ENCODE data around the gene SDHAF1. TPM values are rescaled to one million over a fixed set of nuclear protein-coding genes. Genes with fewer than 3 reads are reported as not detected.

The SDHAF1 gene
- total RNA-seq, 4 donors from 2014 or later: 44.0 to 52.7 (median 49.8) TPM

DNA sequence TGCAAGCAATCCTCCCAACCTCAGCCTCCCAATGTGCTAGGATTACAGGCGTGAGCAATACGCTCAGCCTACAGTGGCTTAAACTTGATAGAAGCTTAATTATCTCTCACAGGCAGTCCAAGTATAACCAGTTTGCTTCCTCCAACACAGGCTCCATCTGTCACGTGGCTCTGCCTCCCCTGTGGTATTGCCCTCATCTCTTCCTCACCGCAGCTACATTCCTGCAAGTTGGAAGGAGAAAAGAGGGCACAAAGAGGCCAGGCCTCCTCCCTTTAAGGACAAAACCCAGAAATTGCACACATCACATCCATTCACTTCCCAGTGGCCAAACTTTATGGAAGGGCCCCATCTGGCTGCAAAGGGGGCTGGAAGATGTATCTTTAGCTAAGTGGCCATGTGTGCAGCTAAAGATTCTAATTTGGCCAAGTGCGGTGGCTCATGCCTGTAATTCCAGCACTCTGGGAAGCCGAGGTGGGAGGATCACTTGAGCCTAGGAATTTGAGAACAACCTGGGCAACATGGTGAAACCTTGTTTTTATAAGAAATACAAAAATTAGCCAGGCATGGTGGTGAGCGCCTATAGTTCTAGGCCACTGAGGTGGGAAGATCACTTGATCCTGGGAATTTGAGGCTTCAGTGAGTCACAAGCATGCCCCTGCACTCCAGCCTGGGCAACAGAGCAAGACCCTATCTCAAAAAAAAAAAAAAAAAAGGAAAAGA lies 3.1 kb upstream of the SDHAF1 start:
- WGBS, 2 donors (ENCODE audit: low coverage in 1 of 2): 81% methylated on average over 6 of the region's 7 CpGs; no CpG with 5 or more reads in 1 of the 2 donors
- H3K36me3 ChIP-seq: peaks cover 0 to 3% of the 10 kb centered on the region in 2 donors
- no peaks in the 10 kb centered on the region for H3K9me3 ChIP-seq
- ATAC-seq: no peak
- no peak overlapping the region for H3K27ac ChIP-seq
- TF ChIP-seq EP300 (IDR thresholded peaks at IDR 0.05): no peak
- TF ChIP-seq POLR2A (IDR thresholded peaks at IDR 0.05): no peak
- TF ChIP-seq, protein P1, sequence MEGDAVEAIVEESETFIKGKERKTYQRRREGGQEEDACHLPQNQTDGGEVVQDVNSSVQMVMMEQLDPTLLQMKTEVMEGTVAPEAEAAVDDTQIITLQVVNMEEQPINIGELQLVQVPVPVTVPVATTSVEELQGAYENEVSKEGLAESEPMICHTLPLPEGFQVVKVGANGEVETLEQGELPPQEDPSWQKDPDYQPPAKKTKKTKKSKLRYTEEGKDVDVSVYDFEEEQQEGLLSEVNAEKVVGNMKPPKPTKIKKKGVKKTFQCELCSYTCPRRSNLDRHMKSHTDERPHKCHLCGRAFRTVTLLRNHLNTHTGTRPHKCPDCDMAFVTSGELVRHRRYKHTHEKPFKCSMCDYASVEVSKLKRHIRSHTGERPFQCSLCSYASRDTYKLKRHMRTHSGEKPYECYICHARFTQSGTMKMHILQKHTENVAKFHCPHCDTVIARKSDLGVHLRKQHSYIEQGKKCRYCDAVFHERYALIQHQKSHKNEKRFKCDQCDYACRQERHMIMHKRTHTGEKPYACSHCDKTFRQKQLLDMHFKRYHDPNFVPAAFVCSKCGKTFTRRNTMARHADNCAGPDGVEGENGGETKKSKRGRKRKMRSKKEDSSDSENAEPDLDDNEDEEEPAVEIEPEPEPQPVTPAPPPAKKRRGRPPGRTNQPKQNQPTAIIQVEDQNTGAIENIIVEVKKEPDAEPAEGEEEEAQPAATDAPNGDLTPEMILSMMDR (IDR thresholded peaks at IDR 0.05): no peak
- TF ChIP-seq POLR2AphosphoS5 (IDR thresholded peaks at IDR 0.05): no peak
- peaks cover 0 to 33% (median 22%) of the 10 kb centered on the region in 3 donors for H3K4me1 ChIP-seq
- peaks cover 32% of the 10 kb centered on the region for H3K27me3 ChIP-seq
- H3K4me3 ChIP-seq: no peak overlapping the region

DNA sequence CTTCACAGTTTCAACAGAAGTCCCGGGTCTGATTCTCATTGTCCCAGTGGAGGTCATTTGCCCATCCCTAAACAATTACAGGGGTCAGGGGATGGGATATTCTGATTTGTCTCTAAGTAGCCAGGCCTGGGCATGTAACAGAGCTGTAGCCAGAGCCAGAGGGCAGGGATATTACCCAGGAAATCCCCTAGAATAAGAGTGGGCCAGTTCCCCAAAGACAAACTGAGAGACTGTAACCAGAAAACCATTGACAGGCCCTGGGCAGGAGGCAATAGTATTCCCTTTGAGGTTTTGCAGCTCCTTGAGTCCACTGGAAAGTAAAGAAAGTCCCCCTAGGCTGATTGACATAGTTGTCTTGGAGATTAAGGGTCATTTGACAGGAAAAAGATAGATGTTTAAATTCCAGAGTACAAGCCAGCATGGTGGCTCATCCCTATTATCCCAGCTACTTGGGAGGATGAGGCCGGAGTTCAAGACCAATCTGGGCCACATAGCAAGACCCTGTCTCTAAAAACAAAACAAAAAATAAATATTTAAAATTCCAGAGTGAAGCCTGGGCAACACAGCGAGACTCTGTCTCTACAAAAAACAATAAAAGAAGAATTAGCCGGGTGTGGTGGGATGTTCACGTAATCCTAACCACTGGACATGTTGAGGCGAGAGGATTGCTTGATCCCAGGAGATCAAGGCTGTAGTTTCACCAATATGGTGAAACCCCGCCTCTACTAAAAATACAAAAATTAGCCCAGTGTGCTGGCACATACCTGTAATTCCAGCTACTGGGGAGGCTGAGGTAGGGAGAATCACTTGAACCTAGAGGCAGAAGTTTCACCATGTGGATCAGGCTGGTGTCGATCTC lies 1.9 kb upstream of the SDHAF1 start:
- H3K4me1 ChIP-seq: peaks cover 0 to 36% (median 19%) of the 10 kb centered on the region in 3 donors
- no peaks in the 10 kb centered on the region for H3K9me3 ChIP-seq
- H3K36me3 ChIP-seq: peaks cover 0 to 15% of the 10 kb centered on the region in 2 donors
- ATAC-seq: no peak
- H3K27me3 ChIP-seq: peaks cover 20% of the 10 kb centered on the region
- 90 to 95% methylated on average over 6 of the region's 8 CpGs for WGBS, 2 donors (ENCODE audit: low coverage in 1 of 2)
- no peak overlapping the region for H3K4me3 ChIP-seq
- TF ChIP-seq, protein P1 (IDR thresholded peaks at IDR 0.05): no peak
- TF ChIP-seq POLR2AphosphoS5 (IDR thresholded peaks at IDR 0.05) (no peak), EP300 (IDR thresholded peaks at IDR 0.05) (no peak), POLR2A (IDR thresholded peaks at IDR 0.05) (no peak)
- no peak overlapping the region for H3K27ac ChIP-seq

DNA sequence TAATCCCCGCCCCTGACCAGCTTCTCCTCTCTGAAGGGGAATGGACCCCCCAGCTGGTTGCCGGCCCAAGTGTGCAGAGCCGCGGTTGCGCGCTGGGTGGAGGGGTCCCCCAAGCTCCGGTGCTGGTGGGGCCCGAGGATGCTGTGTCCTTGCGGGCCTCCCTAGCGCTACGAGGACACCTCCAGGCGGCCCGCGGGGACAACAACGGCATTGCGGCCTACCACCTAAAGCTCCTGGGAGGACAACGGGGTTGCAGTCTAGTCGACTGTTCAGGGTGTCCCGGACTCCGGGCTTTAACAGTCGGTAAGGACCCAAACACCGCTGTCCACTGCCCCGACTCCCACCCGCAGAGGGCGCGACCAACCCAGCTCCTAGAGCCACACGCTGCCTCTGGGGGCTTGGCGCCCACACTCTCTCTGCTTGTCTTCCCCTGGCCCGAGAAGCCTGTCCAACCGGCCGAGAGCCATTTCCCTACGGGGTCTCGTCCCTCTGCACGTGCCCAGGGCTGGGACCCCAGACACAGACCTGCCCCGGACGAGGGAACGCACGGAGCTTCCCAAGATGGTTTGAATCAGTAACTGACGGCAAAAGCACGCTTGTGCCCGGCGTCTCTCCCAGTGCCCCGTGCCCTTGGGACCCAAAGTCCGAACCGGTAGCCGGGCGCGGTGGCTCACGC lies 927 bp upstream of the SDHAF1 start:
- Histone ChIP-seq H3K4me1 (peaks cover 0 to 46% (median 24%) of the 10 kb centered on the region in 3 donors), H3K4me3 (peak overlapping the region; percentile 64 to 98), H3K36me3 (peaks cover 0 to 23% of the 10 kb centered on the region in 2 donors), H3K27me3 (peaks cover 11% of the 10 kb centered on the region), H3K27ac (peak overlapping the region in 3 of 4 donors; percentile 32 to 95 (median 90)), H3K9me3 (no peaks in the 10 kb centered on the region)
- TF ChIP-seq, protein P1 (IDR thresholded peaks at IDR 0.05): peak in 2 of 4 experiments; percentile 15 to 47
- no peak for TF ChIP-seq POLR2A (IDR thresholded peaks at IDR 0.05)
- 13 to 40% methylated on average over 1 to 3 of the region's 49 CpGs for WGBS, 2 donors (ENCODE audit: low coverage in 1 of 2)
- ATAC-seq: no peak

DNA sequence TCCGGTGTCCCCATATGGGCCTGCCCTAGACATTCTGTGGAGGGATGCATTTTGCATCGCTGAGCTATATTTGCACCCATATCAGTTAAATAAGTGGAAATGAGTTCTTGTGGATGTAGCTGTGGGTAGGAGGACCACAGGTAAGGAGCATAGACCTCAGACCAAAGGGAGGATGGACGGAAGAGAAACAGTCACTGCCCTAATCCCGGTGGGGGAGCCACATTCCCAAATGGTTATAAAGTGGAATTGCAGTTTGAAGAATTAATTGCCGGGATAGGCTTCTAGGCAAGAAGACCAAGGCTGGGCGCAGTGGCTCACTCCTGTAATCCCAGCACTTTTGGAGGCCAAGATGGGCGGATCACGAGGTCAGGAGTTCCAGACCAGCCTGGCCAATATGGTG lies 1.8 kb downstream of the SDHAF1 start:
- peaks cover 0 to 58% (median 31%) of the 10 kb centered on the region in 3 donors for H3K4me1 ChIP-seq
- H3K27me3 ChIP-seq: no peaks in the 10 kb centered on the region
- H3K27ac ChIP-seq: peak overlapping the region in 3 of 4 donors; percentile 90 to 95 (median 91)
- no peak for ATAC-seq
- peak overlapping the region in 1 of 2 donors; percentile 98 for H3K4me3 ChIP-seq
- TF ChIP-seq, protein P1 (IDR thresholded peaks at IDR 0.05): no peak
- TF ChIP-seq EP300 (IDR thresholded peaks at IDR 0.05): no peak
- no peak for TF ChIP-seq POLR2A (IDR thresholded peaks at IDR 0.05)
- no peak for TF ChIP-seq POLR2AphosphoS5 (IDR thresholded peaks at IDR 0.05)
- no peaks in the 10 kb centered on the region for H3K9me3 ChIP-seq
- H3K36me3 ChIP-seq: peaks cover 0 to 34% of the 10 kb centered on the region in 2 donors
- WGBS, 2 donors (ENCODE audit: low coverage in 1 of 2): 73 to 81% methylated on average over 4 to 6 of the region's 8 CpGs
